HEK293 (cell line): Measurements from ENCODE around the gene UBALD2.

Experiments
- CTCF ChIA-PET: fragments of 350-600 bp; formaldehyde crosslinking; extraction: SDS; loops from one replicate; lab custom pipeline; 2021; ENCODE audit warnings: antibody characterized with exemption; lab: Yijun Ruan, JAX
- POLR2A ChIA-PET: fragments of 300-600 bp; formaldehyde crosslinking; extraction: SDS; loops from one replicate; lab custom pipeline; 2020; ENCODE audit warnings: antibody characterized with exemption, inconsistent platforms; lab: Yijun Ruan, JAX
- H3K27ac ChIP-seq: fragments of 200-500 bp; sonication (Bioruptor generic); 2 replicates; pipeline ENCODE4 v1.5.1; 2014; ENCODE audit warnings: low read depth, low read length, control low read depth, inconsistent platforms; ENCODE audit errors: extremely low read depth
- H3K36me3 ChIP-seq, 2 experiments: fragments of 200-500 bp in 1 of 2; sonication (Bioruptor generic) in 1 of 2; 1 replicate in 1 of 2; 2 replicates in 1 of 2; pipeline ENCODE4 v1.5.1; 2014 to 2017; ENCODE audit warnings: inconsistent platforms in 2 of 2, low read length in 2 of 2; ENCODE audit not compliant: control insufficient read depth in 2 of 2, insufficient read depth in 1 of 2
- H3K4me1 ChIP-seq: fragments of 200-500 bp; sonication (Bioruptor generic); 2 replicates; pipeline ENCODE4 v1.5.1; 2014; ENCODE audit warnings: mild to moderate bottlenecking, low read length, inconsistent platforms; ENCODE audit not compliant: control insufficient read depth, insufficient read depth
- H3K4me3 ChIP-seq: 2 replicates; pipeline ENCODE4 v1.5.1; 2011; ENCODE audit warnings: low read depth, mild to moderate bottlenecking, control low read depth, low read length, moderate library complexity
- H3K9me3 ChIP-seq: fragments of 200-500 bp; sonication (Bioruptor generic); 2 replicates; pipeline ENCODE4 v1.5.1; 2014; ENCODE audit warnings: low read depth, low read length, inconsistent platforms; ENCODE audit not compliant: control insufficient read depth, insufficient read depth
- KLF1 ChIP-seq: fragments of 450-650 bp; formaldehyde crosslinking; IDR thresholded peaks from 2 replicates; pipeline ENCODE4 v1.5.1; 2016; ENCODE audit warnings: missing biosample characterization, missing genetic modification characterization
- SALL2 ChIP-seq: fragments of 450-650 bp; formaldehyde crosslinking; IDR thresholded peaks from 2 replicates; pipeline ENCODE4 v1.5.0; 2017; ENCODE audit warnings: missing biosample characterization, mild to moderate bottlenecking, missing genetic modification characterization, borderline replicate concordance
- YY2 ChIP-seq: fragments of 450-650 bp; formaldehyde crosslinking; IDR thresholded peaks from 2 replicates; pipeline ENCODE4 v1.5.1; 2016; ENCODE audit warnings: missing biosample characterization, missing genetic modification characterization
- ZBTB7A ChIP-seq: fragments of 450-650 bp; formaldehyde crosslinking; IDR thresholded peaks from 2 replicates; pipeline ENCODE4 v1.5.1; 2016; ENCODE audit warnings: low read depth, missing biosample characterization, missing genetic modification characterization
- ZFP3 ChIP-seq: fragments of 450-650 bp; formaldehyde crosslinking; IDR thresholded peaks from 2 replicates; pipeline ENCODE4 v1.5.1; 2016; ENCODE audit warnings: low read depth, missing biosample characterization, missing genetic modification characterization
- ZNF155 ChIP-seq: fragments of 450-650 bp; formaldehyde crosslinking; IDR thresholded peaks from 2 replicates; pipeline ENCODE4 v1.5.1; 2016; ENCODE audit warnings: missing biosample characterization, missing genetic modification characterization
- ZNF184 ChIP-seq: fragments of 450-650 bp; IDR thresholded peaks from 2 replicates; pipeline ENCODE4 v1.5.1; 2018; ENCODE audit warnings: missing biosample characterization, mild to moderate bottlenecking, missing genetic modification characterization
- ZNF202 ChIP-seq: fragments of 450-650 bp; formaldehyde crosslinking; IDR thresholded peaks from 2 replicates; pipeline ENCODE4 v1.5.1; 2016; ENCODE audit warnings: missing biosample characterization, missing genetic modification characterization, borderline replicate concordance
- ZNF354C ChIP-seq: fragments of 450-650 bp; formaldehyde crosslinking; IDR thresholded peaks from 2 replicates; pipeline ENCODE4 v1.5.1; 2016; ENCODE audit warnings: missing biosample characterization, missing genetic modification characterization, low read depth, borderline replicate concordance
- ZNF37A ChIP-seq: fragments of 450-650 bp; IDR thresholded peaks from 2 replicates; pipeline ENCODE4 v1.5.1; 2018; ENCODE audit warnings: missing biosample characterization, missing genetic modification characterization
- ZNF529 ChIP-seq: fragments of 450-650 bp; formaldehyde crosslinking; IDR thresholded peaks from 2 replicates; pipeline ENCODE4 v1.5.1; 2017; ENCODE audit warnings: missing genetic modification characterization, missing biosample characterization; ENCODE audit not compliant: insufficient replicate concordance
- ZNF544 ChIP-seq: fragments of 450-650 bp; formaldehyde crosslinking; IDR thresholded peaks from 2 replicates; pipeline ENCODE4 v1.5.0; 2017; ENCODE audit warnings: missing biosample characterization, missing genetic modification characterization
- ZNF660 ChIP-seq: fragments of 450-650 bp; IDR thresholded peaks from 2 replicates; pipeline ENCODE4 v1.5.1; 2018; ENCODE audit warnings: missing biosample characterization, mild to moderate bottlenecking, missing genetic modification characterization
- ZNF701 ChIP-seq: fragments of 450-650 bp; formaldehyde crosslinking; IDR thresholded peaks from 2 replicates; pipeline ENCODE4 v1.5.1; 2016; ENCODE audit warnings: missing biosample characterization, missing genetic modification characterization
- ZNF843 ChIP-seq: fragments of 450-650 bp; formaldehyde crosslinking; IDR thresholded peaks from 2 replicates; pipeline ENCODE4 v1.5.1; 2016; ENCODE audit warnings: missing biosample characterization, missing genetic modification characterization
- ZSCAN23 ChIP-seq: fragments of 450-650 bp; formaldehyde crosslinking; IDR thresholded peaks from 2 replicates; pipeline ENCODE4 v1.5.1; 2016; ENCODE audit warnings: missing biosample characterization, missing genetic modification characterization
- ZSCAN30 ChIP-seq: fragments of 450-650 bp; IDR thresholded peaks from 2 replicates; pipeline ENCODE4 v1.5.1; 2018; ENCODE audit warnings: missing biosample characterization, mild to moderate bottlenecking, missing genetic modification characterization, moderate library complexity
- TF ChIP-seq, protein P1 (sequence below): fragments of 450-650 bp; formaldehyde crosslinking; IDR thresholded peaks from 2 replicates; pipeline ENCODE4 v1.5.1; 2016; ENCODE audit warnings: missing biosample characterization, missing genetic modification characterization
- TF ChIP-seq, protein P2 (sequence below): fragments of 450-650 bp; formaldehyde crosslinking; IDR thresholded peaks from 2 replicates; pipeline ENCODE4 v1.5.1; 2016; ENCODE audit warnings: missing biosample characterization, missing genetic modification characterization
- TF ChIP-seq, protein P3 (sequence below): fragments of 450-650 bp; formaldehyde crosslinking; IDR thresholded peaks from 2 replicates; pipeline ENCODE4 v1.5.1; 2016; ENCODE audit warnings: missing biosample characterization, missing genetic modification characterization
- TF ChIP-seq, protein P4 (sequence below): fragments of 450-650 bp; formaldehyde crosslinking; IDR thresholded peaks from 2 replicates; pipeline ENCODE4 v1.5.1; 2016; ENCODE audit warnings: missing biosample characterization, missing genetic modification characterization, low read depth
- TF ChIP-seq, protein P5 (sequence below): fragments of 450-650 bp; formaldehyde crosslinking; IDR thresholded peaks from 2 replicates; pipeline ENCODE4 v1.5.1; 2017; ENCODE audit warnings: missing biosample characterization, missing genetic modification characterization
- TF ChIP-seq, protein P6 (sequence below): fragments of 450-650 bp; formaldehyde crosslinking; IDR thresholded peaks from 2 replicates; pipeline ENCODE4 v1.5.1; 2017; ENCODE audit warnings: missing biosample characterization, mild to moderate bottlenecking, missing genetic modification characterization, moderate library complexity

The UBALD2 gene

DNA sequence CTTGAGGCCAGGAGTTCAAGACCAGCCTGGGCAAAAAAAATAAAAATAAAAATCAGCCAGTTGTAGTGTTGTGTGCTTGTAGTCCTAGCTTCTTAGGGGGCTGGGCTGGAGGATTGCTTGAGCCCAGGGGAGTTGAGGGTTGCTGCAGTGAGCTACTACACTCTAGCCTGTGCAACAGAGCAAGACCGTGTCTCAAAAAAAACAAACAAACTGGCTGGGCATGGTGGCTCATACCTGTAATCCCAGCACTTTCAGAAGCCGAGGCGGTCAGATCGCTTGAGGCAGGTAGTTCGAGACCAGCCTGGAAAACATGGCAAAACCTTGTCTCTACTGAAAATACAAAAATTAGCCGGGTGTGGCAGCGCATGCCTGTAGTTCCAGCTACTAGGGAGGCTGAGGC is 4.9 kb upstream of the UBALD2 start (continued):
- no peak for TF ChIP-seq SALL2 (tag by site-specific recombination)
- TF ChIP-seq ZNF37A: no peak
- TF ChIP-seq ZNF354C (tag by site-specific recombination): no peak
- TF ChIP-seq ZNF184: no peak
- no peak for TF ChIP-seq ZNF529
- TF ChIP-seq KLF1 (tag by site-specific recombination): no peak
- TF ChIP-seq, all 188 proteins: peak for 0

DNA sequence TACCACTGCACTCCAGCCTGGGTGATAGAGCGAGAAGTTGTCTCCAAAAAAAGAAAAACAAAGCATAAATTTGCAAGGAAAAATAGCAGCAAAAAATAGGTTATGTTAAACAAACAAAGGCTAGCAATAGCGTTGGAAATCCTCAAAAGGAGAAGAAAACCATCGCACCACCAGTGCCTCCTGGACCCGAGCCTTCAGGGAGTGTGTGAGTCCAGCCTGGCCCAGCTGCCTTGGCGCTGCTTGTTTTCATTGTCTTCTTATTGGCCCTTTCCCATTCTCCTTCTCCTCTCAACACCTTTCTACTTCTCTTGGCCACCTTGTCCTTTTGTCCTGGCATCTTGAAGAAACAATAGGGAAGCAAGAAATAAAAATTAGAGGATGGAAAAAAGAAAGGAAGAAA is 4.5 kb upstream of the UBALD2 start:
- TF ChIP-seq ZNF843 (tag by site-specific recombination) (no peak), ZNF544 (no peak), ZBTB7A (tag by site-specific recombination) (no peak), ZNF202 (tag by site-specific recombination) (no peak), ZFP3 (tag by site-specific recombination) (no peak)
- TF ChIP-seq, protein P1, sequence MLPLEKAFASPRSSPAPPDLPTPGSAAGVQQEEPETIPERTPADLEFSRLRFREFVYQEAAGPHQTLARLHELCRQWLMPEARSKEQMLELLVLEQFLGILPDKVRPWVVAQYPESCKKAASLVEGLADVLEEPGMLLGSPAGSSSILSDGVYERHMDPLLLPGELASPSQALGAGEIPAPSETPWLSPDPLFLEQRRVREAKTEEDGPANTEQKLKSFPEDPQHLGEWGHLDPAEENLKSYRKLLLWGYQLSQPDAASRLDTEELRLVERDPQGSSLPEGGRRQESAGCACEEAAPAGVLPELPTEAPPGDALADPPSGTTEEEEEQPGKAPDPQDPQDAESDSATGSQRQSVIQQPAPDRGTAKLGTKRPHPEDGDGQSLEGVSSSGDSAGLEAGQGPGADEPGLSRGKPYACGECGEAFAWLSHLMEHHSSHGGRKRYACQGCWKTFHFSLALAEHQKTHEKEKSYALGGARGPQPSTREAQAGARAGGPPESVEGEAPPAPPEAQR: no peak
- H3K36me3 ChIP-seq: no peaks in the 10 kb centered on the region
- ChIA-PET CTCF (interaction anchor here (0.7 to 6.4 kb wide), 3 partner anchors 20 to 139 kb away, joined by 3 to 47 read pairs (median 3); no protein-coding TSS in a partner anchor), POLR2A (no interaction called here)
- H3K4me1 ChIP-seq: no peaks in the 10 kb centered on the region
- no peak overlapping the region for H3K4me3 ChIP-seq
- no peaks in the 10 kb centered on the region for H3K9me3 ChIP-seq
- no peak overlapping the region for H3K27ac ChIP-seq

DNA sequence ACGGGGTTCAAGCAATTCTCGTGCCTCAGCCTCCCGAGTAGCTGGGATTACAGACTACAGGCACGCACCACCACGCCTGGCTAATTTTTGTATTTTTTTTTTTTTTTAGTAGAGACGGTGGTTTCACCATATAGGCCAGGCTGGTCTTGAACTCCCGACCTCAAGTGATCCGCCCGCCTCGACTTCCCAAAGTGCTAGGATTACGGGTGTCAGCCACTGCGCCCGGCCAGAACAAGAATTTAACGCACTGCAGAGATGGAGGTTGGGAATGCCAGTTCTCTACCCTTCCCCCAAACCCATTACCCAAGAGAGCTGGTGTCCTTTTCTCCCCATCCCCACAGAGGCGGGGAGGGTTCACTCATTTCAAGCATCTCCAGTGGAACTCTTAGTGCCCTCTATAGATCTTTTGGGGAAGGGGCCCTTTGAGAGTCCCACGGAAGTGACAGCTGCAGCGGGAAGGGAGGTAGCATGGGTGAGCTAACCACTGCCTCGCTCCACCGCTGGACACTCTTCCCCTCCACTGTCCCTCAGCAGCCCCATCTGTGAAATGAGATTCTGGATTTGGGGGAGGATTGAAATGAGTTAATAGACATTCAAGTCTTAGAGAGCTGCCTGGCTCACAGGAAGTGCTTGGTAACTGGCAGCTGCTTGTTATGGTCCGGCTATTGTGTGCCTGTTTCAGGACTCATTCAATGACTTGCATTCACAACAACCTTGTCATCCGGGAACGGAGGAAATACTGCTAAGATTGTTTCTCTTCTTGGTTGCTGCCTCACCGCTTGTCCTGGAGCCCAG is 3.5 kb upstream of the UBALD2 start:
- no peaks in the 10 kb centered on the region for H3K36me3 ChIP-seq
- H3K4me3 ChIP-seq: no peak overlapping the region
- CTCF ChIA-PET: interaction anchor here (0.7 to 6.4 kb wide), 5 partner anchors 19 to 401 kb away, joined by 3 to 47 read pairs (median 3); no protein-coding TSS in a partner anchor
- POLR2A ChIA-PET: interaction anchor here (0.7 to 1.9 kb wide), 5 partner anchors 13 to 95 kb away, joined by 3 to 6 read pairs (median 3); partner anchors contain the start of gene RNF157
- H3K4me1 ChIP-seq: no peaks in the 10 kb centered on the region; the same call in 1 of the 2 replicates
- no peak overlapping the region for H3K27ac ChIP-seq
- H3K9me3 ChIP-seq: no peaks in the 10 kb centered on the region
- no peak for TF ChIP-seq ZNF155 (tag by site-specific recombination)
- TF ChIP-seq ZSCAN30 (tag by site-specific recombination): no peak
- no peak for TF ChIP-seq ZSCAN23 (tag by site-specific recombination)
- TF ChIP-seq YY2: no peak
- TF ChIP-seq ZNF660 (tag by site-specific recombination): no peak
- TF ChIP-seq, protein P2, sequence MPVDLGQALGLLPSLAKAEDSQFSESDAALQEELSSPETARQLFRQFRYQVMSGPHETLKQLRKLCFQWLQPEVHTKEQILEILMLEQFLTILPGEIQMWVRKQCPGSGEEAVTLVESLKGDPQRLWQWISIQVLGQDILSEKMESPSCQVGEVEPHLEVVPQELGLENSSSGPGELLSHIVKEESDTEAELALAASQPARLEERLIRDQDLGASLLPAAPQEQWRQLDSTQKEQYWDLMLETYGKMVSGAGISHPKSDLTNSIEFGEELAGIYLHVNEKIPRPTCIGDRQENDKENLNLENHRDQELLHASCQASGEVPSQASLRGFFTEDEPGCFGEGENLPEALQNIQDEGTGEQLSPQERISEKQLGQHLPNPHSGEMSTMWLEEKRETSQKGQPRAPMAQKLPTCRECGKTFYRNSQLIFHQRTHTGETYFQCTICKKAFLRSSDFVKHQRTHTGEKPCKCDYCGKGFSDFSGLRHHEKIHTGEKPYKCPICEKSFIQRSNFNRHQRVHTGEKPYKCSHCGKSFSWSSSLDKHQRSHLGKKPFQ (tag by site-specific recombination): no peak
- TF ChIP-seq ZNF701 (tag by site-specific recombination): no peak
- TF ChIP-seq, protein P3, sequence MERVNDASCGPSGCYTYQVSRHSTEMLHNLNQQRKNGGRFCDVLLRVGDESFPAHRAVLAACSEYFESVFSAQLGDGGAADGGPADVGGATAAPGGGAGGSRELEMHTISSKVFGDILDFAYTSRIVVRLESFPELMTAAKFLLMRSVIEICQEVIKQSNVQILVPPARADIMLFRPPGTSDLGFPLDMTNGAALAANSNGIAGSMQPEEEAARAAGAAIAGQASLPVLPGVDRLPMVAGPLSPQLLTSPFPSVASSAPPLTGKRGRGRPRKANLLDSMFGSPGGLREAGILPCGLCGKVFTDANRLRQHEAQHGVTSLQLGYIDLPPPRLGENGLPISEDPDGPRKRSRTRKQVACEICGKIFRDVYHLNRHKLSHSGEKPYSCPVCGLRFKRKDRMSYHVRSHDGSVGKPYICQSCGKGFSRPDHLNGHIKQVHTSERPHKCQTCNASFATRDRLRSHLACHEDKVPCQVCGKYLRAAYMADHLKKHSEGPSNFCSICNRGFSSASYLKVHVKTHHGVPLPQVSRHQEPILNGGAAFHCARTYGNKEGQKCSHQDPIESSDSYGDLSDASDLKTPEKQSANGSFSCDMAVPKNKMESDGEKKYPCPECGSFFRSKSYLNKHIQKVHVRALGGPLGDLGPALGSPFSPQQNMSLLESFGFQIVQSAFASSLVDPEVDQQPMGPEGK (tag by site-specific recombination): no peak
- TF ChIP-seq, protein P4, sequence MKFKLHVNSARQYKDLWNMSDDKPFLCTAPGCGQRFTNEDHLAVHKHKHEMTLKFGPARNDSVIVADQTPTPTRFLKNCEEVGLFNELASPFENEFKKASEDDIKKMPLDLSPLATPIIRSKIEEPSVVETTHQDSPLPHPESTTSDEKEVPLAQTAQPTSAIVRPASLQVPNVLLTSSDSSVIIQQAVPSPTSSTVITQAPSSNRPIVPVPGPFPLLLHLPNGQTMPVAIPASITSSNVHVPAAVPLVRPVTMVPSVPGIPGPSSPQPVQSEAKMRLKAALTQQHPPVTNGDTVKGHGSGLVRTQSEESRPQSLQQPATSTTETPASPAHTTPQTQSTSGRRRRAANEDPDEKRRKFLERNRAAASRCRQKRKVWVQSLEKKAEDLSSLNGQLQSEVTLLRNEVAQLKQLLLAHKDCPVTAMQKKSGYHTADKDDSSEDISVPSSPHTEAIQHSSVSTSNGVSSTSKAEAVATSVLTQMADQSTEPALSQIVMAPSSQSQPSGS (tag by site-specific recombination): no peak
- TF ChIP-seq, protein P5, sequence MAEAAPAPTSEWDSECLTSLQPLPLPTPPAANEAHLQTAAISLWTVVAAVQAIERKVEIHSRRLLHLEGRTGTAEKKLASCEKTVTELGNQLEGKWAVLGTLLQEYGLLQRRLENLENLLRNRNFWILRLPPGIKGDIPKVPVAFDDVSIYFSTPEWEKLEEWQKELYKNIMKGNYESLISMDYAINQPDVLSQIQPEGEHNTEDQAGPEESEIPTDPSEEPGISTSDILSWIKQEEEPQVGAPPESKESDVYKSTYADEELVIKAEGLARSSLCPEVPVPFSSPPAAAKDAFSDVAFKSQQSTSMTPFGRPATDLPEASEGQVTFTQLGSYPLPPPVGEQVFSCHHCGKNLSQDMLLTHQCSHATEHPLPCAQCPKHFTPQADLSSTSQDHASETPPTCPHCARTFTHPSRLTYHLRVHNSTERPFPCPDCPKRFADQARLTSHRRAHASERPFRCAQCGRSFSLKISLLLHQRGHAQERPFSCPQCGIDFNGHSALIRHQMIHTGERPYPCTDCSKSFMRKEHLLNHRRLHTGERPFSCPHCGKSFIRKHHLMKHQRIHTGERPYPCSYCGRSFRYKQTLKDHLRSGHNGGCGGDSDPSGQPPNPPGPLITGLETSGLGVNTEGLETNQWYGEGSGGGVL (tag by site-specific recombination): no peak
- TF ChIP-seq, protein P6, sequence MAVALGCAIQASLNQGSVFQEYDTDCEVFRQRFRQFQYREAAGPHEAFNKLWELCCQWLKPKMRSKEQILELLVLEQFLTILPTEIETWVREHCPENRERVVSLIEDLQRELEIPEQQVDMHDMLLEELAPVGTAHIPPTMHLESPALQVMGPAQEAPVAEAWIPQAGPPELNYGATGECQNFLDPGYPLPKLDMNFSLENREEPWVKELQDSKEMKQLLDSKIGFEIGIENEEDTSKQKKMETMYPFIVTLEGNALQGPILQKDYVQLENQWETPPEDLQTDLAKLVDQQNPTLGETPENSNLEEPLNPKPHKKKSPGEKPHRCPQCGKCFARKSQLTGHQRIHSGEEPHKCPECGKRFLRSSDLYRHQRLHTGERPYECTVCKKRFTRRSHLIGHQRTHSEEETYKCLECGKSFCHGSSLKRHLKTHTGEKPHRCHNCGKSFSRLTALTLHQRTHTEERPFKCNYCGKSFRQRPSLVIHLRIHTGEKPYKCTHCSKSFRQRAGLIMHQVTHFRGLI (tag by site-specific recombination): no peak
